Measurements from ENCODE around the gene ZNF396.

The ZNF396 gene

DNA sequence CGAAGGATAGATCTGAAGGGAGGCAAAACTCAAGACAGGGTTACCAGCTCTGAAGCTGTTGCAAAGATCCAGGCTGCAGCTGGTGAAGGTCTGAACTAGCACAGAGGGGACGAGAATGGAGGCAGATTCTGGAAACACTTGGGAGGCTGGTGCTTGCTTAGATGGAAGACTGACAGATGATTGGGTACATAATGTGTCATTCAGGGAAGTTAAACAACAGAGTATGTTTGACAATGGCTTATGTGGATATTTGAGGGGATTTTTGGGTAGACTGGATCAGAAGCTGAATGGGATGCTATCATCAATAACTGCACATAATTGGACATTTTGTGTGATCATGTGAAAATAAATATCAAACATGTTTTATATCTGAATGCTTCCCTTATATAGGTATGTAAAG is 2.3 kb upstream of the ZNF396 start:
- no peak for DNase-seq

GRCh38 chr18:35378574-35378896 is 1.4 kb upstream of the ZNF396 start:
- no peak for DNase-seq

DNA sequence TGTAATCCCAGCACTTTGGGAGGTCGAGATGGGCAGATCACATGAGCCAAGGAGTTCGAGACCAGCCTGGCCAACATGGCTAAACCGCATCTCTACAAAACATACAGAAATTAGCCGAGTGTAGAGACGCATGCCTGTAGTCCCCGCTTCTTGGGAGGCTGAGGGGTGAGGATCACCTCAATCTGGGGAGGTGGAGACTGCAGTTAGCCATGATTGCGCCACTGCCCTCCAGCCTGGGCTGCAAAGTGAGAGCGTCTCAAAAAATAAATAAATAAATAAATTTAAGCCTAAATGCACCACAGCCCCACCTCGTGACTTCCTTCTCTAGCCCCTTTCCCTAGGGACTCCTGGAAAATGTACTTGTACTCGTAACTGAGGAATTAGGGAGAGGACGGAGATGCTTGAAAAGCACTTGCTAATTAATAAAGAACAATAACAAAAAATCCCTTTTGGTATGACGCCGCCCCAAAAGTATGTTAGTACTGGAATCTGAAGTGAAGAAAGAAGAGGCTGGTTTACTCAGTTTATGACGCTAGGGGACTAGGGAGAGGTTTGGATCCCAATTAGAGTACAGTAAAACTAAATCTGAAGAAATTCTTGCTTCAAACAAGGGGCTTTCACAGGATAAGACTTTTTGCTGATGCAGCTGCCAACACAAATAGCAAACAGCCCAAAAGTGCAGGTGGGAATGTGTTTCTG is 887 bp upstream of the ZNF396 start:
- no peak for DNase-seq

DNA sequence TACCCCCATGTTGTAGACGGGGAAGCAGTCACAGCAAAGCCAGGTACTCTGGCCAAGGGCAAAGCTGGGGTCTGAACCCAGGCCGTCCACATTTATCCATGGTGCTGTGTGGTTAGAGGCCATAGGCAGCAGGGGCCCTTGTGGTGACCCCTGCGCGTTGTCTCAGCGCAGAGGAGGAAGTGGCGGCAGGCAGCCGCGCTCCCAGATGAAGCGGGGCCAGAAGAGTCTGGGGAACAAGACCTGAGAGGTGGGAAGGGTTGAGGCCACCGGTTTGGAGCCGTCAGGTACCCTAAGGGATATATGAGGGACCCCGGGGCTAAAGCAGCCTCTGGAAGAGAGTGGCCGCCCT is 770 bp downstream of the ZNF396 start:
- peak in 1 of 2 experiments; percentile 2 for DNase-seq

DNA sequence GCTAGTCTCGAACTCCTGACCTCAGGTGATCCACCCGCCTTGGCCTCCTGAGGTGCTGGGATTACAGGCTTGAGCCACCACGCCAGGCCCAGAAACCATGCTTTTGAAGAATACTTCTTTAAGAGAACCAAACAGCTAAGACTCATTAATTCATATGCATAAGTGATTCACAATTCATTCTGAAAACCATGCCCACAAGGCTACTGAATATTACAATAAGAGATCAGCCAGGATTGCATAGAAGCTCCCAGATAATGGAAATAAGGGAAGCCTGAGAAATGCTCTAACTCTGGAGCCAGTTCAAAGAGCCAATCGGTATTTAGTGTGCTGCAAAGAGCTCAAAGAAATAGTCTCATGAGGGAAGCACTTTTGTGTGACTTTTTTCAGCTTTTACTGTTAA is 2.4 kb downstream of the ZNF396 start:
- DNase-seq, result no peak

GRCh38 chr18:35371412-35372195 is 5.5 kb downstream of the ZNF396 start:
- no peak for DNase-seq

DNA sequence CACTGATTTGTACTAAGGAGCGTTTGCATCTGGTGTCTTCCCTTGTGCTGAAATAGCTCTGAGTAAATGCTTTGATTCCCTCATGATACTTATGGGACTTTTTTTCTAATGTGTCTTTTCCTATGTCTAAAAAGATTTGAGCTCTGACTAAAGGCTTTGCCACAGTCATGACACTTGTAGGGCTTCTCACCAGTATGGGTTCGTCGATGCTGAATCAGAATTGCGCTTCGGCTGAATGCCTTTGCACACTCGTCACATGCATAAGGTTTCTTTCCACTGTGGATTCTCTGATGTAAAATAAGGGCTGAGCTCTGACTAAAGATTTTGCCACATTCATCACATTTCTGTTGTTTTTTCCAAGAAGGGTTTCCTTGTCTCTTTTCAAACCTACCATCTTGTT is 8.0 kb downstream of the ZNF396 start:
- no peak for DNase-seq

GRCh38 chr18:35368595-35368994 is 8.5 kb downstream of the ZNF396 start:
- DNase-seq, result no peak

DNA sequence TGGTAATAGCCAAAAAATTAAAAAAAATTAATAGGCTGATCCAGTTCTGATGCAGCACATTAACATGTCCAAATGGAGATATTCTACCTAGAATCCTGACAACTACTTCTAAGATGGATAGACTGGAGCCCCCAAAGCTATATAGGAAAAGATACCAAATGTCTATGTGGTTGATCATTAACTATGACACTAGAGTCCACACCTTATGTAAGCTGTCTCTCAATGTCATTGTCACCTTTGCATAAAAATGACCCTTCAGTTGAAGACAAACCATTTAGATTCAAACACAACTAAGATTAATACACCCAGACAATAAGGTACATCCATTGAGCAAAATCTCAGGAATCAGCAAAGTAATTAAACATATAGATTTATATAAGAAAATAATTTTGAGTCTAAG is 14.6 kb downstream of the ZNF396 start:
- DNase-seq, result no peak

- DNase-seq, result no peak
Measured at GRCh38 chr18:35361570-35362321, 15.4 kb downstream of the ZNF396 start.

- DNase-seq, result peak; percentile 29 to 60
Measured at GRCh38 chr18:35355140-35355618, 22.0 kb downstream of the ZNF396 start.

DNA sequence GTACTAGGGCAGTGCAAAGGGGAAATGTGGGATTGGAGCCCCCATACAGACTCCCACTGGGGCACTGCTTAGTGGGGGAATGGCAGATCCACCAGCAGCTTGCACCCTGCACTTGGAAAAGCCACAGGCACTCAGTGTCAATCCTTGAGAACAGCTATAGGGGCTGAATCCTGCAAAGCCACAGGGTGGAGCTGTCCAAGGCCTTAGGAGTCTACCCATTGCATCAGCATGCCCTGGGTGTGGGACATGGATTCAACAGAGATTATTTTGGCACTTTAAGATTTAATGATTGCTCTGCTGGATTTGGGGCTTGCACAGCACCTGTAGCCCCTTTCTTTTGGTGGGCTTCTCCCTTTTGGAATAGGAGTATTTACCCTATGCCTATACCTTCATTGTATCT is 24.4 kb downstream of the ZNF396 start:
- no peak for DNase-seq

DNA sequence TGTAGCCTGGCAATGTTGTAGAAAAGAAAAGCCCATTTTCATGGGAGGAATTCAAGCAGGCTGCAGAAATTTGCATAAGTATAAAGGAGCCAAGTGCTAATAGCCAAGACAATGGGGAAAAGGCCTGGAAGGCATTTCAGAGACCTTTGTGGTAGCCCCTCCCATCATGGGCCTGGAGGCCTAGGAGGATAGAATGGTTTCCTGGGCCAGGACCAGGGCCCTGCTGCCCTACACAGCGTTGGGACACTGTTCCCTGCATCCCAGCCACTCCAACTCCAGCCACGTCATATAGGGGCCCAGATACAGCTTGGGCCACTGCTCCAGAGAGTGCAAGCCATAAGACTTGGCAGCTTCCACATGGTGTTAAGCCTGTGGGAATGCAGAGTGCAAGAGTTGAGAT is 24.9 kb downstream of the ZNF396 start:
- DNase-seq, result no peak

GRCh38 chr18:35348001-35348400 is 29.1 kb downstream of the ZNF396 start:
- DNase-seq, result no peak

DNA sequence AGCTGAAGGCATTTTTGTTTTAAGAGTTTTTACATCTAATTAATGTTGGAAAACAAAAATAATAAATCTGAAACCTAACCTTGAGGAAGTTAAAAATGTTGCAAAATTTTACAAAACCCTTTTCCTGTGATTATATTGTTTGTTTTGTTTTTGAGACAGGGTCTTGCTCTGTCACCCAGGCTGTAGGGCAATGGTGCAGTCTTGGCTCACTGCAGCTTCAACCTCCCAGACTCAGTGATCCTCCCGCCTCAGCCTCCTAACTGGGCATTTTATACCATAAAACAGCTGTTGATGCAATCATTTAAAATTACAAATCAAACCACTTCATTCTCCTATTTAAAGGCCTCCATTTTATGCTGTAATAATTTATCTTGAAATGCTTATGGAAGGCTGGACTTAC is 31.2 kb downstream of the ZNF396 start:
- DNase-seq, result no peak

DNA sequence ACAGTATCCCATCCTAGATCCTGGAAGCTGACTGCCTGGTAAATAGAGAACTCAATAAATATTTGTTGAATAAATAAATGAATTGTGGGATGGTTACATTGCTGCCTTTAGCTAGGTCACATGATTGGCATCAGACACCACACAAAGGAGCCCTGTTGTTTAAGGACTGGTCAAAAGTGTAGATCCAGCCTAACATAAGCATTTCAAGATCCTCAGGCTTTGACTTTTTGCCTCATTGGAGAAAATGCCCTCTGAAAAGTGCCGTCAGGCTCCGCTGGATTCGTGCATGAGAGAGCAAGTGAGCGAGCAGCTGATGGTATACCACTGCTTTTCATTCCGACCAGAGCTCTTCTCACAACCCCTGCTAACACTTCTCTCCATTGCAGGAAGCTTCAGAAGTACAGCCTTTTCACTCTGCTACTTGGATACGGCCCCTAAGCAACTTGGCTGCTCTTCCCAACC is 31.6 kb downstream of the ZNF396 start:
- DNase-seq, result no peak

DNA sequence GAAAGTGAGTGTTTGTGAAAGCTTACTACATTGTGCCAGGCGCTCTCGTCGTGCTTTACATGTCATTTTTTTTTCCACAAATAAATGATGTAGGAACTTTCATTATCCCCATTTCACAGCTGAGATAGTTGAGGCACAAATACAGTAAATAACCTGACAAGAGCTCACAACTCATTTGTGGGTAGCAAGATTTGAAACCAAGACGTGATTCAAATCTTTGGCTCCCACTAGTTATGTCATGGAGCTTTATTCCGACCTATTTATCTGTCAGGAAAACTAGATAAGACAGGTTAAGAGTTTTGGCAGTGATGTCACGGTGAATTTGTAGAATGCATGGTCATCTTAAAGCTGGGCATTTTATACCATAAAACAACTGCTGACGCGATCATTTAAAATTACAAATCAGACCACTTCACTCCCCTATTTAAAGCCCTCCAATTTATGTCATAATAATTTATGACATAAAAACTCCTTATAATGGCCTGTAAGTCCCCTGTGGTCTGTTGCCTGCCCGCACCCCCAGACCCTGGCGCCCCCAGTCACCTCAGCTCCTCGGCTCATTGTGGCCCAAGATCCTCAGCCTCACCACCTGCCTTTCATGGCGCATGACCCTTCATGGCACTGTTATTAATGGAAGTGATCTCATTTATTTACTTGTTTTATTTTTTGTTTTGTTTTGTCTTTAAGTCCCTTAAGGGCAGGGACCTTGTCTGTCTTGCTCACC is 32.2 kb downstream of the ZNF396 start:
- DNase-seq, result no peak

- peak; percentile 90 to 91 for DNase-seq
Measured at GRCh38 chr18:35343936-35344735, 33.0 kb downstream of the ZNF396 start, which contains the start of gene ZNF24. Gene ZNF24 (minus strand): TSS chr18:35344420. CDS start chr18:35340650, 3,770 bp downstream.

GRCh38 chr18:35343488-35343935 is 33.6 kb downstream of the ZNF396 start:
- DNase-seq, result no peak

DNA sequence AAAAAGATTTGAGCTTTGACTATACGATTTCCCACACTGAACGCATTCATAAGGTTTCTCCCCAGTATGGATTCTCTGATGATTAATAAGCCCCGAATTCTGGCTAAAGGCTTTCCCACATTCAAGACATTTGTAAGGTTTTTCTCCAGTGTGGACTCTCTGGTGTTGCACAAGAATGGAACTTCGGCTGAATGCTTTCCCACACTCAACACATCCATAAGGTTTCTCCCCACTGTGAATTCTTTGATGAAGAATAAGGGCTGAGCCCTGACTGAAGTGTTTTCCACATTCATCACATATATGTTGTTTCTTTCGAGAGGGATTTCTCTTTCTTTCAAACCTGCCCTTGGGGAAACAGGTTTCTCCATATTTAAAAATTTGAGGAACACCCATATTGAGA is 39.9 kb downstream of the ZNF396 start:
- DNase-seq, result no peak

- no peak for DNase-seq
Measured at GRCh38 chr18:35335866-35336265, 41.3 kb downstream of the ZNF396 start.

DNA sequence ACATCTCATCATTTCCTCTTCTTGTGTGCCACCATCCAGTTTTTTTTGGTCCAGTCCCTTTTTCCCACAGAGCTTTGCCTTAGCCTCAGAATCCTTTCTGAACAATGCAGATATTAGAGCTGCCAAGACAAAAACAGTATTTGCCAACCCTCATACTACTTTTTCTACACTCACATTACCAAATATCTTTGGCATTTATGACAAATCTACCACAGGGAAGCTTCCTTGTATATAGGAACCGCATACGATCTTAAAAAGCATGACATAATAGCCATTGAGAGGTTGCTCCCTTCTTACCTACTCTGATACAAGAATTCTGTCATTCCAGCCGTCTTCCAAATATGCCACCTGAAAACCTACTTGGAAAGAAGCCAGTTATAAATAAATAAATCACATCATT is 42.3 kb downstream of the ZNF396 start:
- DNase-seq, result no peak

Data from stimulated activated CD4-positive, alpha-beta T cell treated with anti-CD3 and anti-CD28 coated beads, Interleukin-4, amount 100 ng/mL, for 4 hours (primary cell).